Tibial nerve (tissue), 3 donors: ENCODE measurements around the gene ARHGAP26.

ENCODE experiments used
- CTCF ChIP-seq, 5 experiments: fragments of 200-600 bp in 3 of 5; fragments of 450-650 bp in 2 of 5; sonication (generic) in 3 of 5; IDR thresholded peaks; one replicate each; pipeline ENCODE4 v1.5.1; 2016 to 2019; ENCODE audit warnings: antibody characterized with exemption in 5 of 5, mild to moderate bottlenecking in 3 of 5, moderate library complexity in 2 of 5
- POLR2A ChIP-seq, 2 donors: fragments of 450-650 bp; IDR thresholded peaks; one replicate each; pipeline ENCODE4 v1.6.1; 2017; ENCODE audit warnings: antibody characterized with exemption in 2 of 2, mild to moderate bottlenecking in 2 of 2, moderate library complexity in 2 of 2

- no peak for TF ChIP-seq CTCF (IDR thresholded peaks at IDR 0.05)
- TF ChIP-seq POLR2A (IDR thresholded peaks at IDR 0.05), result no peak
Observed at GRCh38 chr5:143168171-143168741, 398.1 kb downstream of the ARHGAP26 start.
